ENCODE results near the gene DBNL.

GRCh38 chr7:44101966-44102845 lies 57.7 kb downstream of the DBNL start:
- no peak for TF ChIP-seq POLR2A (IDR thresholded peaks at IDR 0.05)
- TF ChIP-seq CTCF (IDR thresholded peaks at IDR 0.05), result no peak
- peak in 1 of 2 donors; percentile 50 for TF ChIP-seq EP300 (IDR thresholded peaks at IDR 0.05)

All from tibial nerve (tissue), 4 donors.